Activated CD4-positive, alpha-beta T cell treated with anti-CD3 and anti-CD28 coated beads, Interleukin-2, Interleukin-6, amounts not matched to agents 100 ng/mL and 50 ng/mL, durations not matched to agents 16 hours and 8 hours (primary cell): Measurements from ENCODE around the gene ZNF471.
A peak's percentile ranks its signal among the peaks of the same experiment; 100 is the strongest.

Experiments used
- DNase-seq: peaks from one replicate; pipeline ENCODE4 v3.0.0-alpha.2; 2020

The ZNF471 gene

GRCh38 chr19:56507446-56508289 lies at the start of gene ZNF471:
Gene ZNF471 (plus strand): TSS chr19:56507855. CDS start chr19:56511572, 3,717 bp downstream.
- DNase-seq = peak; percentile 71

- DNase-seq = no peak
Observed at GRCh38 chr19:56474308-56474707, 33.3 kb upstream of the ZNF471 start.

DNA sequence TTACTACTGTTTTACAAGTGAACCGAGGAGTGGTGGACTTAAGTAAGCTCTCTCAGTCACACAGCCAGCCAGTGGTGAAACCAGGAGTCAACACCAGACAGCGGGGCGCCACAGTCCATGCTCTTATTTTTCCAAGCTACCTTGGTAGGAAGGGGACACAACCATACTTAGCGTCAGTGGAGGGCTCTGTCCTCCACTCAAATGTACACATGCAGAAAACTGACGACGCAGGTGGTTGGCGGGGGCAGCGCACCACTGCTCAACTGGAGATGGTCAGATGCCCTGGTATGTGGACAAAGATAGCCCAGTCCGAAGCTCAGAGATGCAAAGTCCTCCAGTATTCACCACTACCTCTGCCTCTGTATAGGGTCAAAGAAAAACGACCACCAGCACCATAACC lies 31.6 kb upstream of the ZNF471 start:
- DNase-seq = no peak

GRCh38 chr19:56476651-56477428 lies 30.8 kb upstream of the ZNF471 start, which contains the start of gene ZNF667:
Gene ZNF667 (minus strand): TSS chr19:56477345. CDS start chr19:56462370, 14,975 bp downstream.
- peak; percentile 2 for DNase-seq

GRCh38 chr19:56477429-56478338 lies 30.0 kb upstream of the ZNF471 start:
- DNase-seq = peak; percentile 47

- DNase-seq = no peak
Observed at GRCh38 chr19:56491399-56491798, 16.3 kb upstream of the ZNF471 start.

DNA sequence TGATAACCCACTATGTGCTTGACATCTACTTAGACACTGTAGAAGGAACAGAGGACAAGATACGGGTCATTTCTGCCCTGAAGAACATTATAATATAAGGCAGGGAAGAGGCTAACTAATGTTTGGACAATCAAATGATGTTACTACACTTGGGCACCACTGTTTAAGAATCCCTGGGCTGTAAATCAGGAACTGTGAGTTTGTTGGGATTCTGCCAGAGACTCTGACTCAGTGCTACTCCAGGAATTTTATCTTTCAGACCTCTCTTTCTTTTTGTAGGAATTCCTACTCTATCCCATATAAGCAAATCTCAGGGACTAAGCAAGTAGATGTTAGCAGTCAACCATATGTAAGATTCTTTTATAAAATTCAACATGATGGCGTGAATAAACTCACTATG lies 3.1 kb upstream of the ZNF471 start:
- DNase-seq = no peak

- DNase-seq = peak; percentile 0
Observed at GRCh38 chr19:56508290-56508778, 679 bp downstream of the ZNF471 start.

DNA sequence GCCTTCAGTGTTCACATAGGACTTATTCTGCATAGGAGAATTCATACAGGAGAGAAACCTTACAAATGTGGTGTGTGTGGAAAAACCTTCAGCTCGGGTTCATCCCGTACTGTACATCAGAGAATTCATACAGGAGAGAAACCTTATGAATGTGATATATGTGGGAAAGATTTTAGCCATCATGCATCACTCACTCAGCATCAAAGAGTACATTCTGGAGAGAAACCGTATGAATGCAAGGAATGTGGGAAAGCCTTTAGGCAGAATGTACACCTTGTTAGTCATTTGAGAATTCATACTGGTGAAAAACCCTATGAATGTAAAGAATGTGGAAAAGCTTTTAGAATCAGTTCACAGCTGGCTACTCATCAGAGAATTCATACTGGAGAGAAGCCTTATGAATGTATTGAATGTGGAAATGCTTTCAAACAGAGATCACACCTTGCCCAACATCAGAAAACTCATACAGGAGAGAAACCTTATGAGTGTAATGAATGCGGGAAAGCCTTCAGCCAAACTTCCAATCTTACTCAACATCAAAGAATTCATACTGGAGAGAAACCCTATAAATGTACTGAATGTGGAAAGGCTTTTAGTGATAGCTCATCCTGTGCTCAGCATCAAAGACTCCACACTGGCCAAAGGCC lies 17.7 kb downstream of the ZNF471 start:
- no peak for DNase-seq

GRCh38 chr19:56537442-56537841 lies 29.8 kb downstream of the ZNF471 start:
- no peak for DNase-seq

GRCh38 chr19:56538254-56538760 lies 30.7 kb downstream of the ZNF471 start:
- peak; percentile 85 for DNase-seq

GRCh38 chr19:56538761-56539263 lies 31.2 kb downstream of the ZNF471 start, which contains the start of gene ZFP28:
Gene ZFP28 (plus strand): TSS chr19:56538948. CDS start chr19:56539019, 71 bp downstream.
- DNase-seq = no peak

GRCh38 chr19:56543776-56544175 lies 36.1 kb downstream of the ZNF471 start:
- DNase-seq = no peak

- DNase-seq = no peak
Observed at GRCh38 chr19:56547535-56547934, 39.9 kb downstream of the ZNF471 start.

- no peak for DNase-seq
Observed at GRCh38 chr19:56554272-56554869, 46.7 kb downstream of the ZNF471 start.

GRCh38 chr19:56562766-56563165 lies 55.1 kb downstream of the ZNF471 start:
- no peak for DNase-seq

DNA sequence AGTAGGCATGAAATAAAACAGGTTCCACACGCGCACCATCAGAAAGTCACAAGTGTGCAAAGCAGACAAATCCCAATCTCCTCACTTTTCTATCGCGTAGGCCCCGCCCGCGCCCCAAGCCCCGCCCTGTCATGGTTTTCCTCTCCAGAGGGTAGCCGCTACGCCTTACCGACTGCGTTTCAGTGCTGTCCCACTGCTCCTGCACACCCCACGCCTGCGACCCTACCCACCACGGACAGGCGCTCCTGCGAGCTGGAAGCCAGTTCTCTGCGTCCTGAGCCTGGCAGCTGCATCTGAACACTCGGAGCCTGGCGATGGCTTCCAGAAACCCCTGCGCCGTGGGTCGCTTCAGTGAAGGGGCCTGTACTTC lies 59.2 kb downstream of the ZNF471 start:
- peak; percentile 38 for DNase-seq

GRCh38 chr19:56567274-56568120 lies 59.8 kb downstream of the ZNF471 start, which contains the start of gene ZNF470:
Gene ZNF470 (plus strand): TSS chr19:56567468. CDS start chr19:56570312, 2,844 bp downstream.
- DNase-seq = peak; percentile 91

DNA sequence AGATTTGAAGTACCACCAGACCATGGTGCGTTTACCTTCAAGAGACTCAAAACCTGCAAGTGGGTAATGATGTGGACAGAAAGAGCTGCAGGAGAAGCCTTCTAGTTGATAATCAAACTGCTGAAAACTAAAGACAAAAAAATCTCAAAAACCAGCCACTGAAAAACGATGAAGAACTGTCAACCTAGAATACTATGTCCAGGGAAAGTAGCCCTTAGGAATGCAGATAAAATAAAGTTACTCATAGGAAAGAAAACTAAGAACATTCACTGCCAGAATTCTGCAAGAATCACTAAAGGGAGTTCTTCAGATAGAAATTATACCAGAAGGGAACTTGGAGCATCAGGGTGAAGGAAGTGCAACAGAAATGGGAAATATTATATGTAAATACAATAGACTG lies 64.9 kb downstream of the ZNF471 start:
- no peak for DNase-seq

DNA sequence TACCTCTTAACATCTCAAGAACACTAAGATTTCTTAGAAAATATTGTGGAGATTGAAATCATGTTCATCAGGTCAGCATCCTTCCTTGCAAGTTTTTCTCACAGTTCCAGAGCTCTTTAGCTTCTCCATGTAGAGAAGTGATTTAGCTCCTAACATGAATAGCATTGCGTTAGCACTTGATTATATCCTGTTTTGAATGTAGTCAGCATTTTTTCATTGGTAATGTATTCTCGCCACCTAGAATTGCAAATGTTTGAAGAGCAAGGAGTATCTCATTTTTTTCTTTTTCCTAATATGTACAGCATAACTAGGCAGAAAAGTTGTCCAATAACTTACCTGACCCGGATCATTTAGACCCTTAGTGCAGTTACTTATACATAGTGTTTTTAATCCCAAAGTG lies 66.3 kb downstream of the ZNF471 start:
- DNase-seq = no peak
